A549 (cell line): ENCODE results near the gene APOBEC4. TPM values are rescaled to one million over a fixed set of nuclear protein-coding genes. Genes with fewer than 3 reads are reported as not detected.

Experiments
- ATAC-seq, 2 experiments: fragments of 200-7000 bp in 1 of 2; fragments of >200 bp in 1 of 2; cut with Nextera tagmentation in 1 of 2; cut with Tn5 transposase in 1 of 2; 3 replicates each; pipeline versions ENCODE4 v1.8.0 to v1.9.1; 2018 to 2020; ENCODE audit warnings: mild to moderate bottlenecking in 1 of 2, moderate library complexity in 1 of 2
- CTCF ChIA-PET: fragments of 300-600 bp; sonication (Branson Sonifier 250); formaldehyde crosslinking; extraction: SDS; loops from one replicate; lab custom pipeline; 2021; ENCODE audit warnings: antibody characterized with exemption, inconsistent platforms; lab: Yijun Ruan, JAX
- POLR2A ChIA-PET: fragments of 350-600 bp; formaldehyde crosslinking; extraction: SDS; loops from one replicate; lab custom pipeline; 2021; ENCODE audit warnings: antibody characterized with exemption, inconsistent platforms; lab: Yijun Ruan, JAX
- DNase-seq, 2 experiments: peaks; one replicate each; pipeline versions ENCODE4 v3.0.0 to v3.0.0-alpha.2; 2011 to 2016; ENCODE audit warnings: low read depth in 1 of 2, low spot score in 1 of 2
- FAIRE-seq: peaks from 2 replicates; lab custom pipeline; 2011; peaks lifted over from hg19 to GRCh38; lab: Jason Lieb, UNC
- H3K27ac ChIP-seq, 2 experiments: fragments of >200 bp; sonication (Bioruptor Twin); formaldehyde crosslinking; 3 replicates each; pipeline ENCODE4 v1.5.1; 2016 to 2017
- H3K4me1 ChIP-seq: fragments of >200 bp; sonication (Bioruptor Twin); formaldehyde crosslinking; 3 replicates; pipeline ENCODE4 v1.6.1; 2016
- H3K4me2 ChIP-seq: fragments of >200 bp; sonication (Bioruptor Twin); formaldehyde crosslinking; 3 replicates; pipeline ENCODE4 v1.6.1; 2016
- H3K4me3 ChIP-seq: fragments of >200 bp; sonication (Bioruptor Twin); formaldehyde crosslinking; 3 replicates; pipeline ENCODE4 v1.5.1; 2016
- H3K9me3 ChIP-seq: fragments of >200 bp; sonication (Bioruptor Twin); formaldehyde crosslinking; 3 replicates; pipeline ENCODE4 v1.6.1; 2016
- CHD4 ChIP-seq: fragments of 200-600 bp; sonication (generic); IDR thresholded peaks from 2 replicates; pipeline ENCODE4 v1.6.1; 2016; ENCODE audit warnings: antibody characterized with exemption, mild to moderate bottlenecking, borderline replicate concordance
- EHF ChIP-seq: fragments of 250-450 bp; sonication (Bioruptor Pico); IDR thresholded peaks from 2 replicates; pipeline ENCODE4 v1.5.0; 2020; ENCODE audit warnings: mild to moderate bottlenecking
- EP300 ChIP-seq, 2 experiments: fragments of >200 bp; sonication (Bioruptor Twin); formaldehyde crosslinking; IDR thresholded peaks; 2 replicates in 1 of 2; 3 replicates in 1 of 2; pipeline ENCODE4 v1.6.1; 2016 to 2017
- FOSB ChIP-seq: fragments of 250-450 bp; sonication (Bioruptor Pico); IDR thresholded peaks from 2 replicates; pipeline ENCODE4 v1.5.0; 2020; ENCODE audit warnings: mild to moderate bottlenecking, moderate library complexity
- JUNB ChIP-seq: fragments of >200 bp; sonication (Bioruptor Twin); formaldehyde crosslinking; IDR thresholded peaks from 2 replicates; pipeline ENCODE4 v1.6.1; 2016
- KDM5A ChIP-seq: fragments of 200-600 bp; sonication (generic); IDR thresholded peaks from 2 replicates; pipeline ENCODE4 v1.6.1; 2016; ENCODE audit warnings: antibody characterized with exemption, mild to moderate bottlenecking
- MAFK ChIP-seq: fragments of 450-650 bp; IDR thresholded peaks from 2 replicates; pipeline ENCODE4 v1.6.1; 2014; ENCODE audit not compliant: partially characterized antibody
- MAZ ChIP-seq: fragments of 150-350 bp; IDR thresholded peaks from 2 replicates; pipeline ENCODE4 v1.6.1; 2014; ENCODE audit warnings: antibody characterized with exemption, low read depth, low read length, borderline replicate concordance
- NFE2L2 ChIP-seq: fragments of 150-350 bp; conservative IDR thresholded peaks from 2 replicates; pipeline ENCODE4 v1.6.1; 2014; ENCODE audit warnings: low read length
- NPAS2 ChIP-seq: fragments of 250-450 bp; sonication (Bioruptor Pico); IDR thresholded peaks from 2 replicates; pipeline ENCODE4 v1.8.0; 2022; ENCODE audit warnings: mild to moderate bottlenecking, moderate library complexity, borderline replicate concordance
- RFX5 ChIP-seq: fragments of 450-650 bp; IDR thresholded peaks from 2 replicates; pipeline ENCODE4 v1.7.1; 2014; ENCODE audit warnings: antibody characterized with exemption, mild to moderate bottlenecking, moderate library complexity
- WGBS: methylation state at CpG from one replicate; pipeline ENCODE4 v1.1.6; 2017; ENCODE audit errors: missing lambda C conversion rate; 5-methylcytosine and 5-hydroxymethylcytosine counted together
- polyA plus RNA-seq, 4 experiments: library from polyadenylated mRNA; depleted of rRNA in 3 of 4; stranded (reverse); fragments of >200 nt; fragmentation: RNase III in 1 of 4; extraction: RNeasy Plus Mini Kit Qiagen cat#74134 plus additional on column Dnase treatment in 1 of 4; gene quantifications; 2 replicates in 3 of 4; 3 replicates in 1 of 4; pipeline ENCODE4 v1.2.3, GENCODE V29; 2011 to 2017
- TF ChIP-seq, protein P1 (sequence below): fragments of 250-450 bp; sonication (Bioruptor Pico); IDR thresholded peaks from 2 replicates; pipeline ENCODE4 v1.5.0; 2020; ENCODE audit warnings: low read depth, mild to moderate bottlenecking, moderate library complexity
- TF ChIP-seq, protein P2 (sequence below): IDR thresholded peaks from 2 replicates; pipeline ENCODE4 v1.6.1; 2012; ENCODE audit warnings: low read depth, borderline replicate concordance
- TF ChIP-seq, protein P3 (sequence below): fragments of >200 bp; sonication (Bioruptor Twin); formaldehyde crosslinking; IDR thresholded peaks from 3 replicates; pipeline ENCODE4 v1.5.1; 2016
- TF ChIP-seq, protein P4 (sequence below): fragments of >200 bp; sonication (Bioruptor Twin); formaldehyde crosslinking; IDR thresholded peaks from 2 replicates; pipeline ENCODE4 v1.6.1; 2016
- TF ChIP-seq, protein P5 (sequence below): fragments of 200-600 bp; sonication (generic); IDR thresholded peaks from 2 replicates; pipeline ENCODE4 v1.6.1; 2016; ENCODE audit warnings: antibody characterized with exemption, mild to moderate bottlenecking, moderate library complexity
- TF ChIP-seq, protein P6 (sequence below): fragments of >200 bp; sonication (Bioruptor Twin); formaldehyde crosslinking; IDR thresholded peaks from 3 replicates; pipeline ENCODE4 v1.6.1; 2016

The APOBEC4 gene
- polyA plus RNA-seq, 2 of the 4 experiments (the other 2 are of a cell fraction), result not detected

DNA sequence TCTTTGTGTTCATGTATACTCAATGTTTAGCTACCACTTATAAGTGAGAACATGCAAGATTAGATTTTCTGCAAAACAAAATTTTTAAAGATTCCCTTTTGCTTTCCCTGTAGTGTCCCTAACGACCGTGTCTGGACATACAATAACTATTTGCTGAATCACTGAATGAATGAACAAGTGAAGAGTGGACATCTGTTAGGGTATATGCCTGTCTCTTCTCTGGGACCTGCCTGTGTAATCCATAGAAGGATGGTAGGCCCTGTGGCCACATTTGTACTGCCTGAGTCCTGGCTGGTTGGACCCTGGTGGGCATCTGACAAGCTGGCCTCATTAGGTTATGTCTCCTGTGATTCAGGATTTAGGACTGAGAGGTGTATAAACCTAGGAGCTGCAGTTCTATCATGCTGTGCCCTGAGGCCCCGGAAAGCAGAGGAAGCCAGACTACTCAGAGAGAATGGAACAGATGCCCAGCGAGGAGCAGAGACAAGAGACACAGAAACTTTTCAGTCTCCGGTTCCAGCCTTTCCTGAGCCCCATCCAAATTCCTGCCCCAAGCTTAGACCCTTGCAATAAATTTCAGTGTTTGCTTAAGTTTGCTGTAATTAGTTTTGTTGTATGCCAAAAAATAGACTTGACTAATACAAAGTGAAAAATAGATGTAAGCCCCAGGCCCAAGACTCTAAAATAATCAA lies 55.3 kb downstream of the APOBEC4 start:
- ChIA-PET CTCF (no interaction called here), POLR2A (no interaction called here)
- TF ChIP-seq, protein P1, sequence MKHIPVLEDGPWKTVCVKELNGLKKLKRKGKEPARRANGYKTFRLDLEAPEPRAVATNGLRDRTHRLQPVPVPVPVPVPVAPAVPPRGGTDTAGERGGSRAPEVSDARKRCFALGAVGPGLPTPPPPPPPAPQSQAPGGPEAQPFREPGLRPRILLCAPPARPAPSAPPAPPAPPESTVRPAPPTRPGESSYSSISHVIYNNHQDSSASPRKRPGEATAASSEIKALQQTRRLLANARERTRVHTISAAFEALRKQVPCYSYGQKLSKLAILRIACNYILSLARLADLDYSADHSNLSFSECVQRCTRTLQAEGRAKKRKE (CRISPR knock-in tag), result no peak
- TF ChIP-seq RFX5 (no peak), EHF (no peak), JUNB (no peak), FOSB (no peak), EP300 (IDR thresholded peaks at IDR 0.05) (no peak), CHD4 (no peak)
- TF ChIP-seq, protein P2, sequence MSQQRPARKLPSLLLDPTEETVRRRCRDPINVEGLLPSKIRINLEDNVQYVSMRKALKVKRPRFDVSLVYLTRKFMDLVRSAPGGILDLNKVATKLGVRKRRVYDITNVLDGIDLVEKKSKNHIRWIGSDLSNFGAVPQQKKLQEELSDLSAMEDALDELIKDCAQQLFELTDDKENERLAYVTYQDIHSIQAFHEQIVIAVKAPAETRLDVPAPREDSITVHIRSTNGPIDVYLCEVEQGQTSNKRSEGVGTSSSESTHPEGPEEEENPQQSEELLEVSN, result no peak
- TF ChIP-seq, protein P3, sequence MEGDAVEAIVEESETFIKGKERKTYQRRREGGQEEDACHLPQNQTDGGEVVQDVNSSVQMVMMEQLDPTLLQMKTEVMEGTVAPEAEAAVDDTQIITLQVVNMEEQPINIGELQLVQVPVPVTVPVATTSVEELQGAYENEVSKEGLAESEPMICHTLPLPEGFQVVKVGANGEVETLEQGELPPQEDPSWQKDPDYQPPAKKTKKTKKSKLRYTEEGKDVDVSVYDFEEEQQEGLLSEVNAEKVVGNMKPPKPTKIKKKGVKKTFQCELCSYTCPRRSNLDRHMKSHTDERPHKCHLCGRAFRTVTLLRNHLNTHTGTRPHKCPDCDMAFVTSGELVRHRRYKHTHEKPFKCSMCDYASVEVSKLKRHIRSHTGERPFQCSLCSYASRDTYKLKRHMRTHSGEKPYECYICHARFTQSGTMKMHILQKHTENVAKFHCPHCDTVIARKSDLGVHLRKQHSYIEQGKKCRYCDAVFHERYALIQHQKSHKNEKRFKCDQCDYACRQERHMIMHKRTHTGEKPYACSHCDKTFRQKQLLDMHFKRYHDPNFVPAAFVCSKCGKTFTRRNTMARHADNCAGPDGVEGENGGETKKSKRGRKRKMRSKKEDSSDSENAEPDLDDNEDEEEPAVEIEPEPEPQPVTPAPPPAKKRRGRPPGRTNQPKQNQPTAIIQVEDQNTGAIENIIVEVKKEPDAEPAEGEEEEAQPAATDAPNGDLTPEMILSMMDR, result no peak
- ATAC-seq (no peak; a peak in 2 of 6 replicates), FAIRE-seq (no peak), DNase-seq (no peak)
- H3K27ac ChIP-seq, result no peak overlapping the region
- H3K9me3 ChIP-seq, result no peaks in the 10 kb centered on the region
- H3K4me1 ChIP-seq, result peaks cover 8% of the 10 kb centered on the region; the same call in 2 of the 3 replicates
- 78% methylated on average over 5 of the region's 5 CpGs for WGBS
- no peak overlapping the region for H3K4me3 ChIP-seq
- no peak overlapping the region for H3K4me2 ChIP-seq

DNA sequence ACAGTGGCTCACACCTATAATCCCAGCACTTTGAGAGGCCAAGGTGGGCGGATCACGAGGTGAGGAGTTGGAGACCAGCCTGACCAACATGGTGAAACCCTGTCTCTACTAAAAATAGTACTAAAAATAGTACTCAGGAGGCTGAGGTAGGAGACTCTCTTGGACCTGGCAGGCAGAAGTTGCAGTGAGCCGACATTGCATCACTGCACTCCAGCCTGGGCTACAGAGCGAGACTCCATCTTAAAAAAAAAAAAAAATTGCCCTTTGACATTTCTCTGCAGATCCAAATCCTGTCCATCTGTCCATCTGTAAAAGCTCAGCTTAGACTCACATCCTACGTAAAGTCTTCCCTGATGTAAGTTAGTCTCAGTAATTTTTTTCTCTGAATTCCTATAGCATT lies 56.6 kb downstream of the APOBEC4 start:
- H3K27ac ChIP-seq, result no peak overlapping the region
- 79% methylated on average over 5 of the region's 5 CpGs for WGBS
- FAIRE-seq, result no peak
- TF ChIP-seq, protein P4, sequence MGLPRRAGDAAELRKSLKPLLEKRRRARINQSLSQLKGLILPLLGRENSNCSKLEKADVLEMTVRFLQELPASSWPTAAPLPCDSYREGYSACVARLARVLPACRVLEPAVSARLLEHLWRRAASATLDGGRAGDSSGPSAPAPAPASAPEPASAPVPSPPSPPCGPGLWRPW, result no peak
- no peak for TF ChIP-seq MAZ
- no peak for TF ChIP-seq NFE2L2
- no peak for TF ChIP-seq MAFK
- TF ChIP-seq, protein P5, sequence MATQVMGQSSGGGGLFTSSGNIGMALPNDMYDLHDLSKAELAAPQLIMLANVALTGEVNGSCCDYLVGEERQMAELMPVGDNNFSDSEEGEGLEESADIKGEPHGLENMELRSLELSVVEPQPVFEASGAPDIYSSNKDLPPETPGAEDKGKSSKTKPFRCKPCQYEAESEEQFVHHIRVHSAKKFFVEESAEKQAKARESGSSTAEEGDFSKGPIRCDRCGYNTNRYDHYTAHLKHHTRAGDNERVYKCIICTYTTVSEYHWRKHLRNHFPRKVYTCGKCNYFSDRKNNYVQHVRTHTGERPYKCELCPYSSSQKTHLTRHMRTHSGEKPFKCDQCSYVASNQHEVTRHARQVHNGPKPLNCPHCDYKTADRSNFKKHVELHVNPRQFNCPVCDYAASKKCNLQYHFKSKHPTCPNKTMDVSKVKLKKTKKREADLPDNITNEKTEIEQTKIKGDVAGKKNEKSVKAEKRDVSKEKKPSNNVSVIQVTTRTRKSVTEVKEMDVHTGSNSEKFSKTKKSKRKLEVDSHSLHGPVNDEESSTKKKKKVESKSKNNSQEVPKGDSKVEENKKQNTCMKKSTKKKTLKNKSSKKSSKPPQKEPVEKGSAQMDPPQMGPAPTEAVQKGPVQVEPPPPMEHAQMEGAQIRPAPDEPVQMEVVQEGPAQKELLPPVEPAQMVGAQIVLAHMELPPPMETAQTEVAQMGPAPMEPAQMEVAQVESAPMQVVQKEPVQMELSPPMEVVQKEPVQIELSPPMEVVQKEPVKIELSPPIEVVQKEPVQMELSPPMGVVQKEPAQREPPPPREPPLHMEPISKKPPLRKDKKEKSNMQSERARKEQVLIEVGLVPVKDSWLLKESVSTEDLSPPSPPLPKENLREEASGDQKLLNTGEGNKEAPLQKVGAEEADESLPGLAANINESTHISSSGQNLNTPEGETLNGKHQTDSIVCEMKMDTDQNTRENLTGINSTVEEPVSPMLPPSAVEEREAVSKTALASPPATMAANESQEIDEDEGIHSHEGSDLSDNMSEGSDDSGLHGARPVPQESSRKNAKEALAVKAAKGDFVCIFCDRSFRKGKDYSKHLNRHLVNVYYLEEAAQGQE, result no peak
- no peak for TF ChIP-seq NPAS2
- TF ChIP-seq KDM5A, result no peak
- TF ChIP-seq, protein P6, sequence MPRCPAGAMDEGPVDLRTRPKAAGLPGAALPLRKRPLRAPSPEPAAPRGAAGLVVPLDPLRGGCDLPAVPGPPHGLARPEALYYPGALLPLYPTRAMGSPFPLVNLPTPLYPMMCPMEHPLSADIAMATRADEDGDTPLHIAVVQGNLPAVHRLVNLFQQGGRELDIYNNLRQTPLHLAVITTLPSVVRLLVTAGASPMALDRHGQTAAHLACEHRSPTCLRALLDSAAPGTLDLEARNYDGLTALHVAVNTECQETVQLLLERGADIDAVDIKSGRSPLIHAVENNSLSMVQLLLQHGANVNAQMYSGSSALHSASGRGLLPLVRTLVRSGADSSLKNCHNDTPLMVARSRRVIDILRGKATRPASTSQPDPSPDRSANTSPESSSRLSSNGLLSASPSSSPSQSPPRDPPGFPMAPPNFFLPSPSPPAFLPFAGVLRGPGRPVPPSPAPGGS, result no peak
- CTCF ChIA-PET, result interaction anchor here (0.8 kb wide), 1 partner anchor 26 kb away, joined by 5 read pairs; no protein-coding TSS in a partner anchor
- ATAC-seq, result no peak
- no peaks in the 10 kb centered on the region for H3K9me3 ChIP-seq
- no peak overlapping the region for H3K4me2 ChIP-seq
- H3K4me1 ChIP-seq, result peaks cover 8% of the 10 kb centered on the region; the same call in 2 of the 3 replicates
- no peak for DNase-seq
- POLR2A ChIA-PET, result no interaction called here
- no peak overlapping the region for H3K4me3 ChIP-seq

Other genes with a start within 250 kb of the APOBEC4 start
- gene NMNAT2, start 234.9 kb downstream of the APOBEC4 start, polyA plus RNA-seq (2011; rRNA removed), result 0.16 and 0.48 TPM in 2 replicates
- 0.63 to 0.88 TPM (median 0.72 TPM) in 3 replicates for gene NMNAT2, start 234.9 kb downstream of the APOBEC4 start, polyA plus RNA-seq (2017; fragmentation: RNase III; extraction: RNeasy Plus Mini Kit Qiagen cat#74134 plus additional on column Dnase treatment)
- gene SMG7, start 180.8 kb downstream of the APOBEC4 start, polyA plus RNA-seq (2011; rRNA removed), result 51.3 and 55.5 TPM in 2 replicates
- gene SMG7, start 180.8 kb downstream of the APOBEC4 start, polyA plus RNA-seq (2017; fragmentation: RNase III; extraction: RNeasy Plus Mini Kit Qiagen cat#74134 plus additional on column Dnase treatment), result 27.2 to 29.7 TPM (median 29.1 TPM) in 3 replicates
- 4.5 and 5.5 TPM in 2 replicates for gene NCF2, start 62.9 kb downstream of the APOBEC4 start, polyA plus RNA-seq (2011; rRNA removed)
- 4.6 to 6.2 TPM (median 4.9 TPM) in 3 replicates for gene NCF2, start 62.9 kb downstream of the APOBEC4 start, polyA plus RNA-seq (2017; fragmentation: RNase III; extraction: RNeasy Plus Mini Kit Qiagen cat#74134 plus additional on column Dnase treatment)
- gene ARPC5, start 17.5 kb downstream of the APOBEC4 start, polyA plus RNA-seq (2011; rRNA removed), result 147 and 189 TPM in 2 replicates
- gene ARPC5, start 17.5 kb downstream of the APOBEC4 start, polyA plus RNA-seq (2017; fragmentation: RNase III; extraction: RNeasy Plus Mini Kit Qiagen cat#74134 plus additional on column Dnase treatment), result 180 to 207 TPM (median 198 TPM) in 3 replicates
- 3.8 and 4.5 TPM in 2 replicates for gene RGL1, start 151.8 kb upstream of the APOBEC4 start, polyA plus RNA-seq (2011; rRNA removed)
- gene RGL1, start 151.8 kb upstream of the APOBEC4 start, polyA plus RNA-seq (2017; fragmentation: RNase III; extraction: RNeasy Plus Mini Kit Qiagen cat#74134 plus additional on column Dnase treatment), result 0.98 to 1.5 TPM (median 1.0 TPM) in 3 replicates